Right cardiac atrium (tissue), 5 donors: ENCODE results near the gene CCT5. TPM values are rescaled to one million over a fixed set of nuclear protein-coding genes. Genes with fewer than 3 reads are reported as not detected.
A peak's percentile ranks its signal among the peaks of the same experiment; 100 is the strongest.
"Not testable (repeated sequence)": the region's sequence is repeated elsewhere in the genome, so short reads cannot be mapped to it uniquely, and the experiment has no call there.

Experiments used
- ATAC-seq, 2 donors: fragments of 200-7000 bp; cut with Tn5 transposase; one replicate each; pipeline versions ENCODE4 v1.8.0 to v1.9.1; 2020; ENCODE audit warnings: moderate library complexity in 2 of 2, mild to moderate bottlenecking in 1 of 2
- DNase-seq, 3 donors: peaks; one replicate each; pipeline ENCODE4 v3.0.0-alpha.2; 2020
- H3K27ac ChIP-seq: one replicate; pipeline ENCODE4 v1.5.1; 2013; ENCODE audit warnings: mild to moderate bottlenecking, low read length, control low read depth, moderate library complexity
- H3K27me3 ChIP-seq: one replicate; pipeline ENCODE4 v1.6.1; 2013; ENCODE audit not compliant: control insufficient read depth, insufficient read depth
- H3K4me1 ChIP-seq: one replicate; pipeline ENCODE4 v1.6.1; 2013; ENCODE audit warnings: low read length; ENCODE audit not compliant: control insufficient read depth, insufficient read depth
- H3K4me3 ChIP-seq: one replicate; pipeline ENCODE4 v1.5.1; 2013; ENCODE audit warnings: low read length, control low read depth
- H3K9me3 ChIP-seq: one replicate; pipeline ENCODE4 v1.6.1; 2013; ENCODE audit warnings: low read length; ENCODE audit not compliant: control insufficient read depth
- WGBS: extraction: QIAGEN DNeasy Blood & Tissue Kit; methylation state at CpG from one replicate; pipeline ENCODE4 v1.1.7; 2013; 5-methylcytosine and 5-hydroxymethylcytosine counted together
- intact Hi-C, 4 donors: fragments of 100-400 bp; cut with DNase I; formaldehyde crosslinking; loops; one replicate each; pipeline versions ENCODE4 v1.11.0 to v1.14.0; 2022 to 2023
- polyA plus RNA-seq: library from polyadenylated mRNA; stranded (reverse); fragments of 200-250 nt; gene quantifications from one replicate; pipeline ENCODE4 v1.2.3, GENCODE V29; 2013
- total RNA-seq, 4 donors: library from RNA; stranded (reverse); fragmentation: NEBNext Ultra II Directional; extraction: Animal tissue kit (Norgen Biotek cat#: 25700); gene quantifications; one replicate each; pipeline ENCODE4 v1.2.1, GENCODE V29; 2021
- donor health status: healthy with polysubstance abuse.
- donor health status: DM: no; HTN: yes; CAD: no.
- donor health status: DM: no; HTN: no; CAD: no.
- donor health status: DM: no; HTN: yes; CAD: no; lungs with severe emphysema.
- donor health status: DM: yes; HTN: yes; CAD: no.

The CCT5 gene
- total and polyA plus RNA-seq, 5 donors, result 84.0 to 103 (median 98.9) TPM

DNA sequence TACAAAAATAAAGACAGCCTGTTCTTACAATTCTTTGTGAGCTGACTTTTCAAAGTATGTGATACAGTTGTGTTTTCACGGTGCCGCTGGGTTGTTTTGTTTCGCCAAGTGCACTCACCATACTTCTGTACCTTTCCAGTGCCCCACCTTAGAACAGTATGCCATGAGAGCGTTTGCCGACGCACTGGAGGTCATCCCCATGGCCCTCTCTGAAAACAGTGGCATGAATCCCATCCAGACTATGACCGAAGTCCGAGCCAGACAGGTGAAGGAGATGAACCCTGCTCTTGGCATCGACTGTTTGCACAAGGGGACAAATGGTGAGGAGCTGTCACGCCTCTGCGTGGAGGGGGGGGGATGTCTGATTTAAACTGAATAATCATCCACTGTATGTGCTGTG lies 12.9 kb downstream of the CCT5 start:
- Histone ChIP-seq H3K4me3 (no peak overlapping the region), H3K9me3 (peaks cover 1% of the 10 kb centered on the region), H3K27me3 (no peaks in the 10 kb centered on the region), H3K4me1 (no peaks in the 10 kb centered on the region), H3K27ac (no peak overlapping the region)
- ATAC-seq (no peak), DNase-seq (no peak)
- intact Hi-C loops, result no loop called here
- 94% methylated on average over 11 of the region's 11 CpGs for WGBS

DNA sequence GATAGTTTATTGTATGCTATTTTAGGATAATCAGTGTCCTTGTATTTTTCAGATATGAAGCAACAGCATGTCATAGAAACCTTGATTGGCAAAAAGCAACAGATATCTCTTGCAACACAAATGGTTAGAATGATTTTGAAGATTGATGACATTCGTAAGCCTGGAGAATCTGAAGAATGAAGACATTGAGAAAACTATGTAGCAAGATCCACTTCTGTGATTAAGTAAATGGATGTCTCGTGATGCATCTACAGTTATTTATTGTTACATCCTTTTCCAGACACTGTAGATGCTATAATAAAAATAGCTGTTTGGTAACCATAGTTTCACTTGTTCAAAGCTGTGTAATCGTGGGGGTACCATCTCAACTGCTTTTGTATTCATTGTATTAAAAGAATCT lies 14.5 kb downstream of the CCT5 start:
- H3K4me3 ChIP-seq, result no peak overlapping the region
- no peak overlapping the region for H3K27ac ChIP-seq
- intact Hi-C loops, result no loop called here
- peaks cover 4% of the 10 kb centered on the region for H3K9me3 ChIP-seq
- WGBS, result 74% methylated on average over 3 of the region's 3 CpGs
- ATAC-seq (no peak), DNase-seq (no peak)
- no peaks in the 10 kb centered on the region for H3K27me3 ChIP-seq
- H3K4me1 ChIP-seq, result no peaks in the 10 kb centered on the region

GRCh38 chr5:10265245-10266109 lies 15.4 kb downstream of the CCT5 start:
- intact Hi-C loops, result no loop called here
- H3K4me3 ChIP-seq, result no peak overlapping the region
- WGBS, result 65% methylated on average over 6 of the region's 6 CpGs
- H3K27ac ChIP-seq, result no peak overlapping the region
- ATAC-seq (no peak), DNase-seq (no peak)
- H3K9me3 ChIP-seq, result peaks cover 4% of the 10 kb centered on the region
- no peaks in the 10 kb centered on the region for H3K27me3 ChIP-seq
- H3K4me1 ChIP-seq, result no peaks in the 10 kb centered on the region

DNA sequence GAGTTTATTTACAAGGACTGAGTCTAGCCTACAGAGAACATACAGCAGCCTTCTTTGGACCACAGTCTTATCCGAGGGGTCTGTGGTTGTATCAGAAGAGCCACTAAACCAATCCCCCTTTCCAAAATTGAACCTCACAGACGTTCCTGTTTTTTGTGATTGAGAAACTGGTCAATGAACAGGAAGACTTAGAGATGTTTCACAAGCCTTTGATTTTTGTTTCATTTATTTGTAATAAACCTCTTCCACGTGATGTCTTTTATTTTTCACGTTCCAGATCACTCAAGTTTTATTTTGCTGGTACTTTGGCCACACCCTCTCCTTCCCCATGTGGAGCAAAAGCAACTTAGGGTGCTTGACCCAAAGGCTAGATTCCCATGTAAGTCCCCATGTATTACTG lies 16.1 kb downstream of the CCT5 start:
- no peak overlapping the region for H3K27ac ChIP-seq
- no peaks in the 10 kb centered on the region for H3K27me3 ChIP-seq
- WGBS, result 64% methylated on average over 4 of the region's 4 CpGs
- no peaks in the 10 kb centered on the region for H3K4me1 ChIP-seq
- peaks cover 4% of the 10 kb centered on the region for H3K9me3 ChIP-seq
- DNase-seq, result no peak
- H3K4me3 ChIP-seq, result no peak overlapping the region
- ATAC-seq, result no peak
- intact Hi-C loops, result no loop called here

GRCh38 chr5:10266839-10267238 lies 16.8 kb downstream of the CCT5 start:
- no peaks in the 10 kb centered on the region for H3K4me1 ChIP-seq
- ATAC-seq, result no peak
- peaks cover 4% of the 10 kb centered on the region for H3K9me3 ChIP-seq
- no peak for DNase-seq
- no peak overlapping the region for H3K27ac ChIP-seq
- WGBS, result 81% methylated on average over 4 of the region's 4 CpGs
- H3K27me3 ChIP-seq, result no peaks in the 10 kb centered on the region
- intact Hi-C loops, result no loop called here
- H3K4me3 ChIP-seq, result no peak overlapping the region

- no peak for ATAC-seq
- H3K4me1 ChIP-seq, result no peaks in the 10 kb centered on the region
- no peak overlapping the region for H3K4me3 ChIP-seq
- DNase-seq, result no peak
- 96% methylated on average over 10 of the region's 10 CpGs for WGBS
- H3K27me3 ChIP-seq, result no peaks in the 10 kb centered on the region
- H3K27ac ChIP-seq, result no peak overlapping the region
- intact Hi-C loops, result no loop called here
- H3K9me3 ChIP-seq, result peaks cover 3% of the 10 kb centered on the region
Measured at GRCh38 chr5:10268100-10268499, 18.0 kb downstream of the CCT5 start.

GRCh38 chr5:10272053-10272874 lies 22.2 kb downstream of the CCT5 start:
- no peaks in the 10 kb centered on the region for H3K27me3 ChIP-seq
- no peaks in the 10 kb centered on the region for H3K4me1 ChIP-seq
- H3K27ac ChIP-seq, result no peak overlapping the region
- peaks cover 5% of the 10 kb centered on the region for H3K9me3 ChIP-seq
- DNase-seq (peak in 1 of 3 donors; percentile 43), ATAC-seq (no peak)
- intact Hi-C loops, result no loop called here
- 66% methylated on average over 9 of the region's 9 CpGs for WGBS
- H3K4me3 ChIP-seq, result no peak overlapping the region

GRCh38 chr5:10272875-10273209 lies 22.8 kb downstream of the CCT5 start:
- H3K4me1 ChIP-seq, H3K9me3 ChIP-seq, intact Hi-C loops, DNase-seq, H3K27me3 ChIP-seq, ATAC-seq, H3K4me3 ChIP-seq, H3K27ac ChIP-seq: not testable (repeated sequence)
- WGBS, result 57% methylated on average over 6 of the region's 6 CpGs

DNA sequence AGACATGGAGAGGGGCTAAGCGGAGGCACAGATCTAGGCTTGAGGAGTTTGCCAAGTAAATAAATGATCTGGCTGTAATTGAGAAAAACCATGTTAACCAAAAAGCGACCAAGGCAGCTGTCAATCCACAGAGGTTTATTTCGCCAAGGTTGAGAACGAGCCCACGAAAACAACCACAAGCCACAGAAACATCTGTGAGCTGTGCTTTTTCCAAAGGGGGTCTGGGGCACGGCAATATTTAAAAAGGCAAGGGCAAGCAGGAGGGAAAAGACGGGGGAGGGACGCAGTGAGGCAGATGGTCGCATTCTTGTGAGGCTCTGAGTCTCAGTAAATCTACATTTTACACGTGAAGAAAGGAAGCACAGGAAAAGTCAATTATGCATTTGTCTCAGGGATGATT lies 25.4 kb downstream of the CCT5 start:
- ATAC-seq (no peak), DNase-seq (no peak)
- 77% methylated on average over 10 of the region's 10 CpGs for WGBS
- Histone ChIP-seq H3K4me3 (no peak overlapping the region), H3K4me1 (no peaks in the 10 kb centered on the region), H3K27me3 (no peaks in the 10 kb centered on the region), H3K9me3 (peaks cover 1% of the 10 kb centered on the region), H3K27ac (no peak overlapping the region)
- intact Hi-C loops, result no loop called here

GRCh38 chr5:10275991-10276390 lies 25.9 kb downstream of the CCT5 start:
- no peaks in the 10 kb centered on the region for H3K27me3 ChIP-seq
- no peaks in the 10 kb centered on the region for H3K4me1 ChIP-seq
- ATAC-seq (no peak), DNase-seq (no peak)
- H3K4me3 ChIP-seq, result no peak overlapping the region
- intact Hi-C loops, result no loop called here
- 83% methylated on average over 9 of the region's 9 CpGs for WGBS
- peaks cover 1% of the 10 kb centered on the region for H3K9me3 ChIP-seq
- H3K27ac ChIP-seq, result no peak overlapping the region

DNA sequence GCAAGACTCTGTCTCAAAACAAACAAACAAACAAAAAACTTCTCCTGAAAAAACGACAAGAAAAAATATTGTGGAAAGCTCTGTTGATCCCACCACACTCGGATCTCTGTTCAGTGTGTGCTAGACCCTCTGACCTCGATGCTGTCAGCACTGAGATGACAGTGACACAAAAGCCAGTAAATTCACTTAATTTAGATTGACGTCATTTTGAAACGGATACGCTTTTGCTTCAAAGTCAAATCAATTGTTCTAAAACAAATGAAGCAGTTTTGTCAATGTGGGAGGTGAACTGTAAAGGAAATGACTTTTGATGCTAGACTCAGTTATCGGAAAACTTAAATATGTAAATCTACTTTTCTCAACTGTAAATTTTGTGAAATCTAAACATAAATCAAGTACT lies 26.6 kb downstream of the CCT5 start:
- Histone ChIP-seq H3K27me3 (no peaks in the 10 kb centered on the region), H3K27ac (no peak overlapping the region), H3K4me3 (no peak overlapping the region), H3K4me1 (no peaks in the 10 kb centered on the region), H3K9me3 (peaks cover 1% of the 10 kb centered on the region)
- ATAC-seq (no peak), DNase-seq (no peak)
- WGBS, result 70% methylated on average over 7 of the region's 7 CpGs
- intact Hi-C loops, result no loop called here
